Measurements from ENCODE around the gene LCNL1.

LCNL1 gene

DNA sequence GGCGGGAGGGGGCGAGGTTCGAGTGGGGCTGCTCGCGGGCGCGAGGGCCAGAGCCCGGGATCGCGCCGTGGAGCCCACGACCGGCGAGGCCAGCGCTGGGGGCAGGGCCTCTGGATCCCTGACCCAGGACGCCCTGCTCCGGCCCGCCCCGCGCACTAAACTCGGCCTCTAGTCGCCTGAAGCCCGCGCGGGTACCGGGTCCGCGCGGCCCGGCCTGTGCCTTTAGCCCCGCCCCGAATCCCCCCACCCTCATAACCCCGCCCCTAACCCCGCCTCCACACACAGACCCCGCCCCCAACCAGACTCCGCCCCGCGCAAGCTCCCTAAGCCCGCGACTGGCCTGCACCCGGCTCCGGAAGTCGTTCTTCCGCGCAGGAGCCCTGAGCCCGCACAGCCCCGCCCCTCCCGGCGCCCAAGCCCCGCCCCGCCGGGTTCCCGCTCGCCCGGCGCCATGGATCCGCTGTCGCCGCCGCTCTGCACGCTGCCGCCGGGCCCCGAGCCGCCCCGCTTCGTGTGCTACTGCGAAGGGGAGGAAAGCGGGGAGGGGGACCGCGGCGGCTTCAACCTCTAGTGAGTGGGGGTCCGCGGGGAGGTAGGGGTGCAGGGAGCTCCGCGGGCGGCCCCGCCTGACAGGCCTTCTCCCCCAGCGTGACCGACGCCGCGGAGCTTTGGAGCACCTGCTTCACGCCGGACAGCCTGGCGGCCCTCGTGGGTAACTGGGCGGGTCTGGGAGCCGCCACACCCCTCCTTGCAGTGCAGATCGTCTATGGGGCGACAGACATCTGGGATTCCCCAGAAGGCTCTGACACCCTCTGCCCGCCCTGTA is 9.4 kb downstream of the LCNL1 start, which contains the start of gene PAXX:
TSS of gene PAXX (plus strand) at position 430 of the 826 bp plus-strand sequence. CDS start at position 452, 22 bp downstream.
- TF ChIP-seq, protein P1, sequence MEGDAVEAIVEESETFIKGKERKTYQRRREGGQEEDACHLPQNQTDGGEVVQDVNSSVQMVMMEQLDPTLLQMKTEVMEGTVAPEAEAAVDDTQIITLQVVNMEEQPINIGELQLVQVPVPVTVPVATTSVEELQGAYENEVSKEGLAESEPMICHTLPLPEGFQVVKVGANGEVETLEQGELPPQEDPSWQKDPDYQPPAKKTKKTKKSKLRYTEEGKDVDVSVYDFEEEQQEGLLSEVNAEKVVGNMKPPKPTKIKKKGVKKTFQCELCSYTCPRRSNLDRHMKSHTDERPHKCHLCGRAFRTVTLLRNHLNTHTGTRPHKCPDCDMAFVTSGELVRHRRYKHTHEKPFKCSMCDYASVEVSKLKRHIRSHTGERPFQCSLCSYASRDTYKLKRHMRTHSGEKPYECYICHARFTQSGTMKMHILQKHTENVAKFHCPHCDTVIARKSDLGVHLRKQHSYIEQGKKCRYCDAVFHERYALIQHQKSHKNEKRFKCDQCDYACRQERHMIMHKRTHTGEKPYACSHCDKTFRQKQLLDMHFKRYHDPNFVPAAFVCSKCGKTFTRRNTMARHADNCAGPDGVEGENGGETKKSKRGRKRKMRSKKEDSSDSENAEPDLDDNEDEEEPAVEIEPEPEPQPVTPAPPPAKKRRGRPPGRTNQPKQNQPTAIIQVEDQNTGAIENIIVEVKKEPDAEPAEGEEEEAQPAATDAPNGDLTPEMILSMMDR (IDR thresholded peaks at IDR 0.05; ENCODE audit: borderline replicate concordance, insufficient read depth, low read depth, low read length): no peak
- peak within 1 kb of the TSS; percentile 69 for H3K4me3 ChIP-seq (ENCODE audit: low read depth, low read length)

DNA sequence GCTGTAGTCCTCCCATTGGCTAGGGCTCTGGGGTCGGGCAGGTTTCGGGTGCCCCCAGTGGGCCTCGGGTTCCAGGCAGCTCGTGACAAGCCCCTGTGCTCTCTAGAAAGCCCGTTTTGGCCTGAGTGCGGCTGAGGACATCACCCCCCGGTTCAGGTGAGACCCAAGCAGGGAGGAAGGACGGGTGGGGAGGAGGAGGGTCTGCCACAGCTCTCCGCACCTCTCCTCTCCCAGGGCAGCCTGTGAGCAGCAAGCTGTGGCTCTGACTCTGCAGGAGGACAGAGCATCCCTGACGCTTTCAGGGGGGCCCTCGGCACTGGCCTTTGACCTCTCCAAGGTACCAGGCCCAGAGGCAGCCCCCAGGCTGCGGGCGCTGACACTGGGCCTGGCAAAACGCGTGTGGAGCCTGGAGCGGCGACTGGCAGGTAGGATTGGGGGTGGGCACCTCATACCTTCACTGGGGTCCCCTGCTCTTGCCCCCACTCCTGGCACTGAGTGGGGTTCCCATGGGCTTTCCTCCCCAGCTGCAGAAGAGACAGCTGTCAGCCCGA is 10.1 kb downstream of the LCNL1 start:
- TF ChIP-seq, protein P1 (IDR thresholded peaks at IDR 0.05; ENCODE audit: borderline replicate concordance, insufficient read depth, low read depth, low read length): no peak
- H3K4me3 ChIP-seq (ENCODE audit: low read depth, low read length): peak overlapping the region; percentile 69

DNA sequence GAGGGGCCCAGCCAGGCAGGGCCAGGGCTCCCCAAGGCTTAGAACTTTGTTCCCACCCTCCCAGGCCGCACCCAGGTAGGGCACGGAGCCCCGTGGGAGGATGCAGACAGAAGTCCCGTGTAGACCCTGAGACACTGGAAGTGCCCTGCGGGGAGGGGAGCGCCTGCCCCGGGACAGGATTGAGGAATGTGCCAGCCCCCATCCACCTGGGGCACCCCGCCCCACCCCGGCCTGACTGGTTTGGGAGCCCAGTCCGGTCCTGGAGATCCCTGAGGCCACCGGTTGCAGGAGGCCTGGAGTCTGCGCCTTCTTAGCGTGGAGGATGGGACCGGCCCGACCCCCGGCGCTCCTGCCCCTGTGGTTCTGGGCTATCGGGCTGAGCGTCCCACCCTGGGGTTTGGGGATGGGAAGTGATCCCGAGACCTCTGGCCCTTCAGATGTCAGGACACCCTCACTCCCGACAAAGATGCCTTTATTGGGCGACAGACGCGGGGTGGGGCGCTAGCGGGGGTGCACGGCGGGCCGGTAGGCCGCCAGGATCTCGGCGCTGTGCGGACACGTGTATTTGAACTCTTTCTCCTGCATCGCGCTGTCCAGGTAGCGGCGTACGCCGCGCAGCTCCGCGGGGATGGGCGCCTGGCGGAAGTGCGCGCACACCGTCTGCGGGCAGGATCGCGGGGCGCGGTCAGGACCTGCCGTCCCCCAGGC is 11.5 kb downstream of the LCNL1 start:
- no peak overlapping the region for H3K4me3 ChIP-seq (ENCODE audit: low read depth, low read length)
- TF ChIP-seq, protein P1 (IDR thresholded peaks at IDR 0.05; ENCODE audit: borderline replicate concordance, insufficient read depth, low read depth, low read length): no peak

DNA sequence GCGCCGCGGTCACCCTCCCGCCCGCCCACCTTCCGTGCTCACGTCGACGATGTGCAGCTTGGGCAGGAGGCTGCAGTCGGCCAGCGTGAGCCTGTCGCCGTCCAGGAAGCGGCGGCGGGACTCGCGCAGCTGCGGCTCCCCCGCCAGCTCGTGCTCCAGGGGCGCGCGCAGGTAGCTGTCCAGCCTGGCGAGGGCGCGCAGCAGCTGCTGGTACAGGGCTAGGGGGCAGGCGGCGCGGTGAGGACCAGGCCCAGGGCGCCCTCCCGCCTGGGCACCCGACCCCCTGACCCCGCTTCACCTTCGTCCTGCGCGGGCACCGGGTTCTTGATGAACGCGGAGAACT is 12.1 kb downstream of the LCNL1 start:
- TF ChIP-seq, protein P1 (IDR thresholded peaks at IDR 0.05; ENCODE audit: borderline replicate concordance, insufficient read depth, low read depth, low read length): no peak
- H3K4me3 ChIP-seq (ENCODE audit: low read depth, low read length): no peak overlapping the region

DNA sequence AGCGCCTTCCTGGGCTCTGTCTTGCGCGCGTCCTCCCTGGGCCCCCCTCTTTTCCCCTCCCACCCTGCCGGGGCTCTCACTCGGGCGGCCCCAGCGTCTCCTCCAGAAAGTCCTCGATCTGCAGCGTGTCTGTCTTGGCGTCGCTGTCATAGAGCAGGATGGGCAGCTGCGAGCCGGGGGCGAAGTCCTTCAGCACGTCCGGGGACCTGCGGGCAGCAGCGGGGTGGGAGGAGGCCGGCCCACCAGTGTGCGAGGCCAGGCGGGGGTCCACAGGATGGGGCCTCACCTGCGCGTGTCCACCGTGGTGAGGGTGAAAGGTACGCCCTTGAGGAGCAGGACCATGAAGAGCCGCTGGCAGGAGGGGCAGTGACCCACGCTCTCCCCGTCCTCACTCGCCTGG is 12.6 kb downstream of the LCNL1 start:
- no peak overlapping the region for H3K4me3 ChIP-seq (ENCODE audit: low read depth, low read length)
- TF ChIP-seq, protein P1 (IDR thresholded peaks at IDR 0.05; ENCODE audit: borderline replicate concordance, insufficient read depth, low read depth, low read length): no peak

DNA sequence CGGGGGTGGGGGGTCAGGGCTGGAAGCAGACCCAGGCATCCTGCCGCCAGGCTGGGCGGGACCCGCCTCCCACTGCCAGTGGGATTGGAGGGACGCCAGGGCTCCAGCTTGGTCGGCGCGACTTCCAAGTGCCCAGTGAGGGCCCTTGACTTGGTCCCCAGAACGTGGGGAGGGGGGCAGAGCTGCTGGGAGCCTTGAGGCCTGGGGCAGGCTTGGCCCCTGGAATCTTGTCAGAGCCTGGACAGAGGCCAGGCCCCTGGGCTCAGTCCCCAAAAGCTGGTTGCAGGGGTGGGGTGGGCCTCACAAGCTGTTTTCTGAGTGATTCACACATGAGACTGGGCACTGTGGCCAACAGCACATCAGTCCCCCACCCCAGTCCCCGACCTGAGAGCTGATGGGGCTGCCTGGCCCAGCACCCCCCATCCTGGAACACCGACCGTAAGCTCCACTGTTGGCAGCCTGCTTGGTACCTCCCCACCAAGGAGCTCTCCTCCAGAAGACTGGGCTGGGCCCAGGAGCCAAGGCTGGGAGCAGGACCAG is 13.0 kb downstream of the LCNL1 start:
- TF ChIP-seq, protein P1 (IDR thresholded peaks at IDR 0.05; ENCODE audit: borderline replicate concordance, insufficient read depth, low read depth, low read length): no peak
- no peak overlapping the region for H3K4me3 ChIP-seq (ENCODE audit: low read depth, low read length)

Measured in GM12875 (cell line).